DMS153 (cell line): ENCODE results near the gene MAGEA6.
"Not testable (repeated sequence)": the region's sequence is repeated elsewhere in the genome, so short reads cannot be mapped to it uniquely, and the experiment has no call there.

Experiments used
- DNase-seq: peaks from one replicate; lab custom pipeline; 2025; lab: John Stamatoyannopoulos, UW

The MAGEA6 gene

GRCh38 chrX:152734143-152734858 lies 35.2 kb downstream of the MAGEA6 start:
- DNase-seq, result not testable (repeated sequence)

- no peak for DNase-seq
These were observed 36.1 kb downstream of the MAGEA6 start, which contains the start of the genes CSAG1 and MAGEA12 for GRCh38 chrX:152733261-152733975. CSAG1 (minus strand) TSS chrX:152733721; CDS start chrX:152732460, 1,261 bp downstream. MAGEA12 (plus strand) TSS chrX:152733757; CDS start chrX:152736162, 2,405 bp downstream.

- DNase-seq, result no peak
These were observed 44.1 kb downstream of the MAGEA6 start for GRCh38 chrX:152725409-152725808.
